Astrocyte (in vitro differentiated cells and primary cell): Measurements from ENCODE around the gene STX4.

Experiments
- CTCF ChIP-seq: IDR thresholded peaks from 2 replicates; pipeline ENCODE4 v1.5.1; 2011; ENCODE audit warnings: low read depth, mild to moderate bottlenecking, inconsistent platforms, low read length, moderate library complexity; ENCODE audit not compliant: insufficient read depth
- EZH2 ChIP-seq: IDR thresholded peaks from 2 replicates; pipeline ENCODE4 v1.6.1; 2012; ENCODE audit warnings: mild to moderate bottlenecking, low read length, inconsistent platforms; ENCODE audit not compliant: insufficient read depth

- TF ChIP-seq CTCF: no peak
- TF ChIP-seq EZH2: no peak
These were observed 49.7 kb downstream of the STX4 start for GRCh38 chr16:31083081-31083480.
